Measurements from ENCODE around the gene NTNG1.

NTNG1 gene

GRCh38 chr1:107298526-107298925 is 157.7 kb downstream of the NTNG1 start:
- no peak for DNase-seq (ENCODE audit: low read depth)
- TF ChIP-seq CTCF (IDR thresholded peaks at IDR 0.05; ENCODE audit: low read depth, low read length, missing control alignments), result no peak
- no peak overlapping the region for H3K4me3 ChIP-seq (ENCODE audit: low read depth, low read length)

- DNase-seq (ENCODE audit: low read depth), result no peak
- no peak overlapping the region for H3K4me3 ChIP-seq (ENCODE audit: low read depth, low read length)
- TF ChIP-seq CTCF (IDR thresholded peaks at IDR 0.05; ENCODE audit: low read depth, low read length, missing control alignments), result no peak
These were observed 158.7 kb downstream of the NTNG1 start for GRCh38 chr1:107299521-107299920.

GRCh38 chr1:107309962-107310361 is 169.1 kb downstream of the NTNG1 start:
- DNase-seq (ENCODE audit: low read depth), result no peak
- TF ChIP-seq CTCF (IDR thresholded peaks at IDR 0.05; ENCODE audit: low read depth, low read length, missing control alignments), result no peak
- no peak overlapping the region for H3K4me3 ChIP-seq (ENCODE audit: low read depth, low read length)

- H3K4me3 ChIP-seq (ENCODE audit: low read depth, low read length), result no peak overlapping the region
- no peak for TF ChIP-seq CTCF (IDR thresholded peaks at IDR 0.05; ENCODE audit: low read depth, low read length, missing control alignments)
- DNase-seq (ENCODE audit: low read depth), result no peak
These were observed 174.8 kb downstream of the NTNG1 start for GRCh38 chr1:107315652-107316051.

- no peak overlapping the region for H3K4me3 ChIP-seq (ENCODE audit: low read depth, low read length)
- DNase-seq (ENCODE audit: low read depth), result no peak
- peak; percentile 23 for TF ChIP-seq CTCF (IDR thresholded peaks at IDR 0.05; ENCODE audit: low read depth, low read length, missing control alignments)
These were observed 178.1 kb downstream of the NTNG1 start for GRCh38 chr1:107318932-107319331.

GRCh38 chr1:107323784-107324183 is 182.9 kb downstream of the NTNG1 start:
- no peak for TF ChIP-seq CTCF (IDR thresholded peaks at IDR 0.05; ENCODE audit: low read depth, low read length, missing control alignments)
- H3K4me3 ChIP-seq (ENCODE audit: low read depth, low read length), result no peak overlapping the region
- DNase-seq (ENCODE audit: low read depth), result no peak

GRCh38 chr1:107326824-107327445 is 186.1 kb downstream of the NTNG1 start:
- TF ChIP-seq CTCF (IDR thresholded peaks at IDR 0.05; ENCODE audit: low read depth, low read length, missing control alignments), result no peak
- no peak for DNase-seq (ENCODE audit: low read depth)
- no peak overlapping the region for H3K4me3 ChIP-seq (ENCODE audit: low read depth, low read length)

Measured in GM12864 (cell line).